LNCAP (cell line): Measurements from ENCODE around the gene FAM184A.

ENCODE experiments used
- CTCF ChIP-seq: fragments of 450-650 bp; IDR thresholded peaks from 2 replicates; pipeline ENCODE4 v1.5.1; 2017; ENCODE audit warnings: mild to moderate bottlenecking

The FAM184A gene

GRCh38 chr6:119022796-119023195 is 55.7 kb downstream of the FAM184A start:
- TF ChIP-seq CTCF, result no peak

GRCh38 chr6:119020597-119021561 is 57.6 kb downstream of the FAM184A start:
- TF ChIP-seq CTCF, result no peak

- no peak for TF ChIP-seq CTCF
Measured at GRCh38 chr6:119012521-119012920, 65.9 kb downstream of the FAM184A start.

- TF ChIP-seq CTCF, result no peak
Measured at GRCh38 chr6:119006974-119007373, 71.5 kb downstream of the FAM184A start.

GRCh38 chr6:119002069-119002468 is 76.4 kb downstream of the FAM184A start:
- TF ChIP-seq CTCF, result no peak

GRCh38 chr6:118999494-119000040 is 78.9 kb downstream of the FAM184A start:
- TF ChIP-seq CTCF, result no peak

- TF ChIP-seq CTCF, result no peak
Measured at GRCh38 chr6:118996289-118996820, 82.1 kb downstream of the FAM184A start.
